ENCODE measurements around the gene S100A6.

DNA sequence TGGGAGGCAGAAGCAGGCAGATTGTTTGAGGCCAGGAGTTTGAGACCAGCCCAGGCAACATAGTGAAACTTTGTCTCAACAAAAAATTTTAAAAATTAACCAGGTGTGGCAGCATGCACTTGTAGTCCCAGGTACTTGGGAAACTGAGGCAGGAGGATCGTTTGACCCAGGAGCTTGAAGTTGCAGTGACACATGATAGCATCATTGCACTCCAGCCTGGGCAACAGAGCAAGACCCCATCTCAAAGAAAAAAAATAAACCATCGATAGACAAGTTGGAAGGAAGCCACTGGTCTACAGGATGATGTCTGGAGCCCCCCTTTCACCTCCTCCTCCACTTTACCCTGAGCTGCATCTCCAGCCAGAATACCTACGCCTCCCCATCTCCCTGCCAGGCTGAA lies 16.5 kb downstream of the S100A6 start:
- TF ChIP-seq POLR2AphosphoS5 (IDR thresholded peaks at IDR 0.05; ENCODE audit: low read depth, low read length) = no peak
- no peak for TF ChIP-seq POLR2A (IDR thresholded peaks at IDR 0.05; ENCODE audit: low read depth, low read length)
- no peak for TF ChIP-seq TAF1 (IDR thresholded peaks at IDR 0.05; ENCODE audit: borderline replicate concordance, low read depth, low read length)

Measured in GM12892 (cell line).